Measurements from ENCODE around the gene XRCC3.

- TF ChIP-seq CTCF (IDR thresholded peaks at IDR 0.05), result no peak
- TF ChIP-seq POLR2A (IDR thresholded peaks at IDR 0.05), result no peak
- TF ChIP-seq POLR2AphosphoS5 (IDR thresholded peaks at IDR 0.05; ENCODE audit: insufficient read depth in 1 of 2, low read depth in 1 of 2), result no peak
Observed at GRCh38 chr14:103667671-103668070, 47.6 kb downstream of the XRCC3 start.

Measured in vagina (tissue), 2 donors.